Left renal pelvis (tissue), 4 donors: Measurements from ENCODE around the gene PVRIG. TPM values are rescaled to one million over a fixed set of nuclear protein-coding genes. Genes with fewer than 3 reads are reported as not detected.
"Not testable (repeated sequence)": the region's sequence is repeated elsewhere in the genome, so short reads cannot be mapped to it uniquely, and the experiment has no call there.

Experiments
- DNase-seq, 4 donors: peaks; one replicate each; pipeline ENCODE4 v3.0.0-alpha.2; 2013; ENCODE audit warnings: low read depth in 4 of 4, low spot score in 3 of 4
- polyA plus RNA-seq, 4 donors: library from polyadenylated mRNA; unstranded; fragments of 120-200 nt; gene quantifications; one replicate each; pipeline ENCODE4 v1.2.1, GENCODE V29; 2013; ENCODE audit not compliant: insufficient read length in 4 of 4

Gene PVRIG
- 1 to 10 TPM; 3.5 to 8.5 (median 5.2) TPM for polyA plus RNA-seq

GRCh38 chr7:100219801-100220585 lies at the start of gene PVRIG:
Gene PVRIG, plus strand, starts transcription at chr7:100219949. Its CDS starts 22 bp downstream, at chr7:100219971.
- not testable (repeated sequence) for DNase-seq

GRCh38 chr7:100170101-100170897 lies 49.5 kb upstream of the PVRIG start:
- DNase-seq: no peak

DNA sequence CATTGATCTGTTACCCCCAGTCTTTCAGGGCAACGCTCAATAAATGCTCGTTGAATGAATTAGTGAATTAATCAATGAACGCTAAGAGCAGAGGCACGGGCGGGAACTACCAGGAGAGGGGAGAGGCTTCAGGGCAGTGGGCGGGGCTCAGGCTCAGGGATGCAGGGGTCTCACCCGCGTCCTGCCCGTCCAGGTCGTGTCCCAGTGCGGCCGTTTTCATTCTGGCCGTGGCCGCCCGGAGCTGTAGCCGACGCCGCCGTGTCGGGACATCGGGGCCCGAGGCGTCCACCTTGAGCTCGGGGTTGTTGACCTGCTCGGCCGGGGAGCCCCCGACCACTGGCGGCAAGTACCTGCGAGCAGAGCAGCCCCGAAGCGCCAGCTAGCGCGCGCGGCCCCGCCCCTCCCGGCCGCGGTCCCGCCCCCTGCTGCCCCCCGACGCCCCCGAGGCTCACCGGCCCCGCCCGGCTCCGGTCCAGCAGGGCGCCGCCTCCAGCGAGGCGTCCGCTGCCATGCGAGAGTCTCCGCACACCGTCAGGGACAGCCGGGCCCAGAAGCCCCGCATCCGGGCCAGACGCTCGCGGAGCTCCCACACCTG lies 48.6 kb upstream of the PVRIG start:
- no peak for DNase-seq

- DNase-seq: no peak
Measured at GRCh38 chr7:100171840-100172239, 47.9 kb upstream of the PVRIG start.

DNA sequence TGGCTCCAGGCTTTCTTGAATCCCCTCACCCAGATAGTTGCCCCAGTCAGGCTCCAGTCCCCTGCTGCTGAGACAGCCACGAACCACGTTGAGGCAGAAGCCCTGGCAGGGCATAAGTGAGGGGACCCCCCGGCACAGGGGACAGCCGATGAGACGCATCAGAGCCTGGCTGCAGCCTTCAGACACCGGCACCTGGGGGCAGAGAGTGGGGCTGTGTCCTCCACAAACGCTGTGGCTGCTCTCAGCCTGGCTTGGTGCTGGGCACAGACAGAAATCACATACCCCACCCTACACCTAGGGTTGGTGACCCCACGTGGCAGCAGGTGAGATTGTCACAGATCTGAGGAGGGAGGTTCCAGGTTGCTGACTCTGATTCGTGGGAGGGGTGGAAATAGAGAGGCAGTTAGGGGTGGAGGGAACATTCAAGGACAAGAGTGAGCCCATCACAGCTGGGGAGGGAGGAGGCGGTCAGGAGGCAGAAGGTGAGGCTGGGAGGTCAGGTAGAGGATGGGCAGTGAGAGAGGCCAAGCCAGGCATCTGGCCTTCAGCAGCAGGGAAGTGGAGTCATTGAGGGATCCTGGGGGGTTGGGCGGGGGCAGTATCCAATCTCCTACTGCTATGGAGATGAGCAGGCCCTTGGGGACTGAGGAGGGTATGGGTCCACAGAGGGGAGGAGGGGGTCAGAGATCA lies 45.8 kb upstream of the PVRIG start:
- no peak for DNase-seq

DNA sequence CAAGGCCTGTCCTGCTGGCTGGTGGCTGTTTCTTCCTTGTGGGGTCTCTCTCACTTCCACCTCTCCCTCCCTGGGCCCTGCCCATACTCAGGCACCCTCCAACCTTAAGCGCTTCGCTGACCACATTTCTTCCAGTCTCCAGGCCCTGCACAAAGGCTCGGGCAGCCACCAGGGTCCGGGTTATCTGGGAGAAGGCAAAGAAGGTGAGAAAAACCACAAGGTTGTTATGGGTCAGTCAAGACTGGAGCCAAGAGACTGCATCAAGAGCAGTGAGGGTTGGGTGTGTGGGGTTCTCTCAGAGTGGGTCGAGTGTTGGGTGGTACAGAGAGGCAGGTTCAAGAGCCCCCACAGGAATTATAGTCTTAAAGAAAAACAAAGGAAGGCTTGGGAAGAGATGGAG lies 45.2 kb upstream of the PVRIG start:
- DNase-seq: no peak

DNA sequence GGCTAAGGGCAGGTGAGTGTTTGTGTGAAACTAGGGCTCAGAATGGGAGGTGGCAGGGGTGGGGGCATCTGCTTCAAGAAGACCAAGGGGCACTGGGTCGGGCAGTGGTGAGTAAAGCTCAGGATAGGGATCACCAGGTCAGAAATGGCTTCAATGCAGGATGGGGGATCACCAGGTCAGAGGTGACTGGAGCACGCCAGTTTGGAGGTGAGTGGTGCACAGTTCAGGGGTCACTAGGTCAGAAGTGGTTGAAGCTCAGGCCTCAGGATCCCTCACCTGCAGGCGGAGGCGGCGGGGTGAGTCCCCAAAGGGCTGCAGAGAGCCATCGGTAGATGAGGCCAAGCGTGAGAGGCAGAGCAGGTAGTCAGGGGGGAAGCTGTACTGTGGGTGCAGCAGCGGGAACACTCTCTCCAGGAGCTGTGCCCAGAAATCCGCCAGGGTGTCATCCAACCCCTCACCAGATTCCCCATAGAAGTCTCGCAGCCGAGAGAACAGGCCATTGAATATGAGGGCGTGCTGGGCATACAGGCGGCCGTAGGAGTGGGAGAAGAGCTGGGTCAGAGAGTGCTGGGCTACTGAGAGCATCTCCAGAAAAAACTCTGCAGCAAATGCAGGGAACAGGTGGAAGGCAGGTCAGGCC lies 44.3 kb upstream of the PVRIG start:
- no peak for DNase-seq

- DNase-seq: no peak
Measured at GRCh38 chr7:100176096-100177044, 43.4 kb upstream of the PVRIG start.

DNA sequence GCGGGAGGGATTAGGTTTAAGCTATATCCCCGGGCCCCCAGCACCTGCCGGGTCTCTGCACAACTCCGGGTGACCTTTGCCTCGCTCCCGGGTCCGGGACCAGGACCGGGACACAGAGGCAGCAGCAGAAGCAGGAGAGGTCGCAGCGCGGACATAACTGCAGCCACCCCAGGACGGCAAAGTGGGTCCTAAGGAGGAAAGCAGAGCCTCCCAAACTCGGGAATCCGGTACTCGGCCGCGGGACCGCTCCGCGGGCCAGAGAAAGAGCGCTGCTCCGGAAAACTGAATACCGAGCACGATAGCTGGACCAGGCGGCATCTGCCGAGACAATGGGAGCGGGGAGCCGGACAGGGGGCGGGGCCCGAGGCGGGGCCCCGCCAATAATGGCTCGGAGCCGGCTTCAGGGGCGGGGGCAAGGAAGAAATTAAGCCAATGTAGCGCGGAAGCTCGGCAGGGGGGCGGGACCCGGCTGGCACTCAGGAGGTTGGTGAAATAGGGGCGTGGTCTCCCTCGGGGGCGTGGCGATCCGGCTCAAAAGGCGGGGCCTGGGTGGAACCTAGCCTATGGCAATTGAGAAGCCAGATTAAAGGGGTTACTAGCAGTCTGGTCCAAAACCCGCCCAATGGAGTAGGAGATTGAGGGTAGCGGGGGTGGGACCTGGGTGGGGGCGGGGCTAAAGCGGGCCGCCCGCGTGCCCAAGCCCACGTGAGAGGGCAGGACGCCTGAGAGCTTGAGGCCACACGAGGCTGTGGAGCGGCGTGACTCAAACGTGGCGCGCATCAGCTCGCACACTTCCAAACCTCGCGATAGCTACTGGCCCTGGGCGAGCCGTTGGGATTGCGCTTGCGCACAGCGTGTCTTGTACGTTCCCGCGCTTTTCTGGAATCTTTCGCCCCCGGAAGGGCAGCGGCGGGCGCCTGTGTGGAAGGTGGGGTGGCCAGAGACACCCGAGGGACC lies 42.4 kb upstream of the PVRIG start, which contains the start of the genes GPC2 and STAG3:
GPC2 (minus strand) TSS at position 337 of the 957 bp plus-strand sequence; CDS start at position 155, 182 bp downstream.
STAG3 (plus strand) TSS at position 874 of the 957 bp plus-strand sequence. CDS start 2,639 bp downstream, outside the sequence.
- peak; percentile 82 to 91 (median 88) for DNase-seq

- DNase-seq: not testable (repeated sequence)
Measured at GRCh38 chr7:100180084-100180483, 39.7 kb upstream of the PVRIG start.

- DNase-seq: not testable (repeated sequence)
Measured at GRCh38 chr7:100182616-100183015, 37.1 kb upstream of the PVRIG start.

DNA sequence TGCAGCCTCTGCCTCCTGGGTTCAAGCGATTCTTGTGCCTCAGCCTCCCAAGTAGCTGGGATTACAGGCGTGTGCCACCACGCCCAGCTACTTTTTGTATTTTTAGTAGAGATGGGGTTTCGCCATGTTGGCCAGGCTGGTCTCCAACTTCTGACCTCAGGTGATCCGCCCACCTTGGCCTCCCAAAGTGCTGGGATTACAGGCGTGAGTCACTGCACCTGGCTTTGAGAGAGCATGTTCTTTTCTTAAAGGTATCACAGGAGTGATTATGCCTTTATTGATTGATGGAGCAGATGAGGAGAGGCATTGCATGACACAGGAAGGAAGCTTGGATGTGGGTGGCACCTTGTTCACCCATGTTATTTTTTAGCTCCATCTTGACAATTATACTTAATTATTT lies 36.7 kb upstream of the PVRIG start:
- not testable (repeated sequence) for DNase-seq

GRCh38 chr7:100185726-100186125 lies 34.0 kb upstream of the PVRIG start:
- no peak for DNase-seq

GRCh38 chr7:100189061-100189460 lies 30.7 kb upstream of the PVRIG start:
- DNase-seq: no peak

DNA sequence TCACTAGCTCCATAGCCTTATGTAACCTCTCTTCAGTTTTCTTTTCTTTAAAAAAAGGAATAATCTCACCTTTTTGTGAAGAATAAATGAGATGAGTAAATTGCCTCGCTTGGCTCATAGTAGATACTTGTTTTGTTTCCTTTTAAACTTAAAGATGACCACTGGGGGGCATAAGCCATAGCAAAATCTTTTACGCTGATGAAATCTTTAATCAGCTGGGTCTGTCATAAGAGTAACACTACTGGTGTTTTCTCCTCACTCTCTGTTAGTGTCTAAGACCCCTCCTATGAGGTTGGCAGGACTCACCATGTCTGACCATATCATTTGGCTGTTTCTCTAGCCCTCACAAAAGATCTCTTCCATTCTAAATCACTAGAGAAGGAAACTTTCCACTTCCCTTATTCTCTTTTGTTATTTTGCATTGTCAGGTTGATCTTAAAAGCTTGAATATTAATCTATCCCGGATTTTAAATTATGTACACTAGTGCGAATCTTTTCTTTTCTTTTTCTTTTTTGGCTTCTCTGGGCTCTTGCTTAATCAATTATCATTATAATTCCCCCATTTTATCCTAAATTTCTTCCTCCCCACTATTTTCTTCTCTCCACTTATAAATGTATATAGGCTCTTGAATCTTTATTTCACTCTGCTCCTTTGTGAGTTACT lies 29.6 kb upstream of the PVRIG start:
- no peak for DNase-seq

DNA sequence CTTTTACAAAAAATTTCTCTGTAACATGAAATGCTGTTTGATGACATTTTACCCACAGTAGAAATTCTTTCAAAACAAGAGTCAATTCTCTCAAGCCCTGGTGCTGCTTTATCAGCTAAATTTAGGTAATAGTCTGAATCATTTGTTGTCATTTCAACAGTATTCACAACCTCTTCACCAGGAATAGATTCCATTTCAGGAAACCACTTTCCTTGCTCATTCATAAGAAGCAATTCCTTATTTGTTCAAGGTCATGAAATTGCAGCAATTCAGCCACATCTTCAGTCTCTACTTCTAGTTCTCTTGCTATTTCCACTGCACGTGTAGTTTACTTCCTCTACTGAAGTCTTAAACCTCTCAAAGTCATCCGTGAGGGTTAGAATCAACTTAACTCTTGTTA lies 28.0 kb upstream of the PVRIG start:
- DNase-seq: no peak

- DNase-seq: not testable (repeated sequence)
Measured at GRCh38 chr7:100192281-100192862, 27.4 kb upstream of the PVRIG start.
